HepG2 (cell line): ENCODE data around the gene TUBA4B. TPM values are rescaled to one million over a fixed set of nuclear protein-coding genes. Genes with fewer than 3 reads are reported as not detected.
A peak's percentile ranks its signal among the peaks of the same experiment; 100 is the strongest.

Experiments
- BRF2 ChIP-seq: sonication (generic); formaldehyde crosslinking; IDR thresholded peaks from 2 replicates; pipeline ENCODE4 v1.8.1; 2022; ENCODE audit warnings: mild to moderate bottlenecking, missing genetic modification reagents
- CENPT ChIP-seq: sonication (generic); formaldehyde crosslinking; IDR thresholded peaks from 2 replicates; pipeline ENCODE4 v1.8.0; 2022; ENCODE audit warnings: low read depth, mild to moderate bottlenecking, moderate library complexity, missing genetic modification reagents
- GATAD2A ChIP-seq: IDR thresholded peaks from 2 replicates; pipeline ENCODE4 v1.6.1; 2016
- HMGXB4 ChIP-seq, 2 experiments: sonication (generic) in 1 of 2; formaldehyde crosslinking in 1 of 2; IDR thresholded peaks; 2 replicates each; pipeline versions ENCODE4 v1.4.0 to v1.6.1; 2018 to 2020; ENCODE audit warnings: missing genetic modification reagents in 2 of 2, borderline replicate concordance in 1 of 2, low read depth in 1 of 2, mild to moderate bottlenecking in 1 of 2, missing biosample characterization in 1 of 2
- HOXD1 ChIP-seq: sonication (generic); formaldehyde crosslinking; IDR thresholded peaks from 2 replicates; pipeline ENCODE4 v1.5.0; 2020; ENCODE audit warnings: missing genetic modification reagents
- MYC ChIP-seq: sonication (generic); formaldehyde crosslinking; IDR thresholded peaks from 2 replicates; pipeline ENCODE4 v1.9.0; 2021; ENCODE audit warnings: missing genetic modification reagents, borderline replicate concordance
- REXO4 ChIP-seq: sonication (generic); formaldehyde crosslinking; IDR thresholded peaks from 2 replicates; pipeline ENCODE4 v1.8.0; 2022; ENCODE audit warnings: missing genetic modification reagents, mild to moderate bottlenecking, borderline replicate concordance
- SMAD9 ChIP-seq: sonication (generic); formaldehyde crosslinking; IDR thresholded peaks from 2 replicates; pipeline ENCODE4 v1.5.1; 2020; ENCODE audit warnings: mild to moderate bottlenecking, missing genetic modification reagents
- TCF7L2 ChIP-seq: IDR thresholded peaks from 2 replicates; pipeline ENCODE4 v1.6.1; 2011; ENCODE audit warnings: mild to moderate bottlenecking, low read depth, low read length, moderate library complexity
- TRAFD1 ChIP-seq: sonication (generic); formaldehyde crosslinking; IDR thresholded peaks from 2 replicates; pipeline ENCODE4 v1.5.1; 2020; ENCODE audit warnings: missing genetic modification reagents, mild to moderate bottlenecking, borderline replicate concordance
- ZBTB26 ChIP-seq: IDR thresholded peaks from 2 replicates; pipeline ENCODE4 v1.6.1; 2016; ENCODE audit warnings: missing compliant biosample characterization, missing genetic modification reagents, borderline replicate concordance
- ZBTB4 ChIP-seq: sonication (generic); formaldehyde crosslinking; IDR thresholded peaks from 2 replicates; pipeline ENCODE4 v1.4.0; 2020; ENCODE audit warnings: missing genetic modification reagents, mild to moderate bottlenecking, borderline replicate concordance
- ZNF275 ChIP-seq: sonication (generic); formaldehyde crosslinking; IDR thresholded peaks from 2 replicates; pipeline ENCODE4 v1.8.0; 2022; ENCODE audit warnings: missing genetic modification reagents, mild to moderate bottlenecking, inconsistent platforms, borderline replicate concordance
- ZNF335 ChIP-seq: sonication (generic); formaldehyde crosslinking; IDR thresholded peaks from 2 replicates; pipeline ENCODE4 v1.4.0; 2020; ENCODE audit warnings: missing genetic modification reagents
- ZNF75D ChIP-seq: sonication (generic); formaldehyde crosslinking; IDR thresholded peaks from 2 replicates; pipeline ENCODE4 v1.8.1; 2023; ENCODE audit warnings: missing genetic modification reagents, mild to moderate bottlenecking, borderline replicate concordance
- ZNF841 ChIP-seq: sonication (generic); formaldehyde crosslinking; IDR thresholded peaks from 2 replicates; pipeline ENCODE4 v1.8.1; 2023; ENCODE audit warnings: missing genetic modification reagents, borderline replicate concordance
- polyA plus RNA-seq, 8 experiments: library from polyadenylated mRNA; depleted of rRNA in 3 of 8; stranded (reverse) in 7 of 8; unstranded in 1 of 8; fragments of >200 nt; fragmentation: Illumina TruSeq in 4 of 8; extraction: Trizol in 4 of 8; gene quantifications; 2 replicates each; pipeline versions ENCODE4 v1.2.1 to v1.2.3, GENCODE V29; 2011 to 2016; ENCODE audit warnings: low read depth in 4 of 8, missing spikeins in 1 of 8, mixed read lengths in 1 of 8; ENCODE audit not compliant: insufficient read depth in 1 of 8
- total RNA-seq, 5 experiments: library from RNA; depleted of rRNA; stranded (reverse); fragments of >200 nt; fragmentation: Illumina TruSeq; extraction: Trizol; gene quantifications; 2 replicates each; pipeline ENCODE4 v1.2.3, GENCODE V29; 2016; ENCODE audit warnings: low read depth in 1 of 5

Gene TUBA4B
- total and polyA plus RNA-seq, 2 of the 13 experiments (the other 11 are each of a cell fraction or from before 2014, with no cell fraction given) = 0.18 to 0.22 TPM

GRCh38 chr2:219218732-219219701, 34.0 kb upstream of the TUBA4B start, which contains the start of gene ABCB6 (continued):
- TF ChIP-seq HMGXB4 (CRISPR knock-in tag; IDR thresholded peaks at IDR 0.05; ENCODE audit: borderline replicate concordance in 1 of 2, low read depth in 1 of 2) (peak; percentile 85 to 89), TCF7L2 (no peak), REXO4 (CRISPR knock-in tag) (no peak), ZBTB4 (CRISPR knock-in tag) (peak; percentile 48; the same call in 1 of the 2 replicates), MYC (CRISPR knock-in tag) (peak; percentile 99), ZNF335 (peak; percentile 50), TRAFD1 (0 out of 2 replicates have a peak, but pooled peaks have one; percentile 81), ZNF275 (CRISPR knock-in tag) (peak; percentile 100), CENPT (CRISPR knock-in tag) (peak; percentile 78), BRF2 (CRISPR knock-in tag) (peak; percentile 97), HOXD1 (peak; percentile 65), GATAD2A (CRISPR knock-in tag) (peak; percentile 68), ZBTB26 (peak; percentile 83), ZNF75D (CRISPR knock-in tag) (no peak), ZNF841 (CRISPR knock-in tag) (no peak; the same call in 1 of the 2 replicates), SMAD9 (CRISPR knock-in tag) (peak; percentile 94)
